GM19035 (cell line): ENCODE results near the gene SYT1.

ENCODE experiments used
- ATAC-seq: cut with Tn5 transposase; IDR thresholded peaks from one replicate; pipeline ENCODE4 v1.9.1; 2021; ENCODE audit not compliant: unreplicated experiment

The SYT1 gene

GRCh38 chr12:78888568-78888967 is 24.0 kb downstream of the SYT1 start:
- ATAC-seq = peak; percentile 88

- no peak for ATAC-seq
These were observed 27.2 kb downstream of the SYT1 start for GRCh38 chr12:78891646-78892353.

- no peak for ATAC-seq
These were observed 33.8 kb downstream of the SYT1 start for GRCh38 chr12:78898416-78898815.

GRCh38 chr12:78914859-78915331 is 50.3 kb downstream of the SYT1 start:
- no peak for ATAC-seq

- no peak for ATAC-seq
These were observed 52.4 kb downstream of the SYT1 start for GRCh38 chr12:78916845-78917480.

GRCh38 chr12:78917513-78917912 is 52.9 kb downstream of the SYT1 start:
- no peak for ATAC-seq

GRCh38 chr12:78918268-78918667 is 53.7 kb downstream of the SYT1 start:
- ATAC-seq = no peak

GRCh38 chr12:78928200-78929074 is 63.9 kb downstream of the SYT1 start:
- ATAC-seq = no peak

GRCh38 chr12:78929075-78929418 is 64.5 kb downstream of the SYT1 start:
- no peak for ATAC-seq

GRCh38 chr12:78931466-78931990 is 67.0 kb downstream of the SYT1 start:
- ATAC-seq = no peak

- ATAC-seq = no peak
These were observed 68.4 kb downstream of the SYT1 start for GRCh38 chr12:78933014-78933413.

GRCh38 chr12:78938341-78939084 is 73.9 kb downstream of the SYT1 start:
- ATAC-seq = no peak

- ATAC-seq = no peak
These were observed 85.0 kb downstream of the SYT1 start for GRCh38 chr12:78949532-78949931.

- no peak for ATAC-seq
These were observed 87.4 kb downstream of the SYT1 start for GRCh38 chr12:78951803-78952551.

- no peak for ATAC-seq
These were observed 88.0 kb downstream of the SYT1 start for GRCh38 chr12:78952552-78952929.

GRCh38 chr12:78958941-78959340 is 94.4 kb downstream of the SYT1 start:
- ATAC-seq = no peak

- no peak for ATAC-seq
These were observed 95.0 kb downstream of the SYT1 start for GRCh38 chr12:78959556-78959955.

GRCh38 chr12:78961171-78961570 is 96.6 kb downstream of the SYT1 start:
- no peak for ATAC-seq

GRCh38 chr12:78963439-78964227 is 99.1 kb downstream of the SYT1 start:
- no peak for ATAC-seq
